Common myeloid progenitor, CD34-positive (primary cell): ENCODE results near the gene PITX2.

Experiments
- CTCF ChIA-PET: fragments of 350-600 bp; sonication (Branson Sonifier 250); formaldehyde crosslinking; loops from one replicate; lab custom pipeline; 2021; ENCODE audit warnings: antibody characterized with exemption; lab: Charles Lee
- POLR2A ChIA-PET: fragments of 350-600 bp; sonication (Branson Sonifier 250); formaldehyde crosslinking; loops from one replicate; lab custom pipeline; 2021; ENCODE audit warnings: antibody characterized with exemption; lab: Charles Lee
- DNase-seq, 3 donors: peaks; one replicate each; pipeline versions ENCODE4 v3.0.0 to v3.0.0-alpha.2; 2013
- H3K27ac ChIP-seq, 2 experiments: 1 replicate in 1 of 2; 2 replicates in 1 of 2; pipeline ENCODE4 v1.7.0; 2013; ENCODE audit warnings: inconsistent platforms in 2 of 2, low read length in 2 of 2, mild to moderate bottlenecking in 2 of 2, low read depth in 1 of 2, moderate library complexity in 1 of 2; ENCODE audit not compliant: severe bottlenecking in 2 of 2, insufficient read depth in 1 of 2, poor library complexity in 1 of 2
- H3K27me3 ChIP-seq, 5 experiments: replicated peaks in 2 of 5; 1 replicate in 3 of 5; 2 replicates in 2 of 5; pipeline versions ENCODE4 v1.6.1 to v1.7.0; 2013; ENCODE audit warnings: low read length in 4 of 5, mild to moderate bottlenecking in 2 of 5, moderate library complexity in 2 of 5, inconsistent platforms in 1 of 5; ENCODE audit not compliant: insufficient read depth in 5 of 5, control insufficient read depth in 4 of 5
- H3K36me3 ChIP-seq, 4 experiments: 1 replicate in 2 of 4; 2 replicates in 2 of 4; pipeline versions ENCODE4 v1.6.1 to v1.7.0; 2013; ENCODE audit warnings: low read length in 3 of 4, control low read depth in 1 of 4, mild to moderate bottlenecking in 1 of 4; ENCODE audit not compliant: control insufficient read depth in 4 of 4, insufficient read depth in 4 of 4
- H3K4me1 ChIP-seq, 4 experiments: 1 replicate in 3 of 4; 2 replicates in 1 of 4; pipeline versions ENCODE4 v1.6.1 to v1.7.1; 2013; ENCODE audit warnings: low read length in 3 of 4, mild to moderate bottlenecking in 3 of 4, control low read depth in 1 of 4, inconsistent platforms in 1 of 4, moderate library complexity in 1 of 4; ENCODE audit not compliant: control insufficient read depth in 4 of 4, insufficient read depth in 4 of 4; ENCODE audit errors: control extremely low read depth in 1 of 4
- H3K4me3 ChIP-seq, 7 experiments: 1 replicate in 4 of 7; 2 replicates in 3 of 7; pipeline versions ENCODE4 v1.5.1 to v1.7.0; 2013; ENCODE audit warnings: mild to moderate bottlenecking in 7 of 7, low read length in 6 of 7, moderate library complexity in 6 of 7, inconsistent platforms in 2 of 7, low read depth in 2 of 7, control low read depth in 1 of 7; ENCODE audit not compliant: insufficient read depth in 4 of 7, control insufficient read depth in 1 of 7; ENCODE audit errors: extremely low read depth in 1 of 7
- H3K9me3 ChIP-seq, 5 experiments: 1 replicate in 4 of 5; 2 replicates in 1 of 5; pipeline versions ENCODE4 v1.6.1 to v1.7.1; 2013; ENCODE audit warnings: low read length in 4 of 5, mild to moderate bottlenecking in 2 of 5, inconsistent platforms in 1 of 5, low read depth in 1 of 5, moderate library complexity in 1 of 5; ENCODE audit not compliant: control insufficient read depth in 4 of 5, insufficient read depth in 2 of 5; ENCODE audit errors: control extremely low read depth in 1 of 5
- WGBS: methylation state at CpG from one replicate; pipeline ENCODE4 v1.1.5; 2013; ENCODE audit not compliant: insufficient coverage; 5-methylcytosine and 5-hydroxymethylcytosine counted together

Gene PITX2

GRCh38 chr4:110641218-110641617 is 18.3 kb upstream of the PITX2 start:
- CTCF ChIA-PET, result interaction anchor here (1.4 to 1.7 kb wide), 2 partner anchors 13 to 26 kb away, joined by 5 read pairs; no protein-coding TSS in a partner anchor
- H3K9me3 ChIP-seq, result no peaks in the 10 kb centered on the region
- no peak overlapping the region for H3K27ac ChIP-seq
- H3K4me1 ChIP-seq, result peaks cover 0 to 6% (median 0%) of the 10 kb centered on the region in 4 experiments
- POLR2A ChIA-PET, result no interaction called here
- peak in 1 of 3 donors; percentile 2 for DNase-seq
- H3K4me3 ChIP-seq, result no peak overlapping the region
- H3K36me3 ChIP-seq, result no peaks in the 10 kb centered on the region
- peaks cover 45 to 100% (median 82%) of the 10 kb centered on the region in 5 experiments for H3K27me3 ChIP-seq
- WGBS, result 11% methylated on average over 17 of the region's 18 CpGs

GRCh38 chr4:110640576-110640975 is 17.7 kb upstream of the PITX2 start:
- peak in 2 of 3 donors; percentile 11 to 15 for DNase-seq
- H3K4me3 ChIP-seq, result no peak overlapping the region
- no peaks in the 10 kb centered on the region for H3K36me3 ChIP-seq
- CTCF ChIA-PET, result interaction anchor here (1.4 to 1.7 kb wide), 2 partner anchors 12 to 25 kb away, joined by 5 read pairs; no protein-coding TSS in a partner anchor
- H3K27ac ChIP-seq, result no peak overlapping the region
- H3K27me3 ChIP-seq, result peaks cover 44 to 99% (median 78%) of the 10 kb centered on the region in 5 experiments
- H3K9me3 ChIP-seq, result no peaks in the 10 kb centered on the region
- POLR2A ChIA-PET, result interaction anchor here (0.6 kb wide), 1 partner anchor 641 kb away, joined by 4 read pairs; no protein-coding TSS in a partner anchor
- H3K4me1 ChIP-seq, result peaks cover 0 to 6% (median 0%) of the 10 kb centered on the region in 4 experiments
- 10% methylated on average over 6 of the region's 9 CpGs for WGBS

DNA sequence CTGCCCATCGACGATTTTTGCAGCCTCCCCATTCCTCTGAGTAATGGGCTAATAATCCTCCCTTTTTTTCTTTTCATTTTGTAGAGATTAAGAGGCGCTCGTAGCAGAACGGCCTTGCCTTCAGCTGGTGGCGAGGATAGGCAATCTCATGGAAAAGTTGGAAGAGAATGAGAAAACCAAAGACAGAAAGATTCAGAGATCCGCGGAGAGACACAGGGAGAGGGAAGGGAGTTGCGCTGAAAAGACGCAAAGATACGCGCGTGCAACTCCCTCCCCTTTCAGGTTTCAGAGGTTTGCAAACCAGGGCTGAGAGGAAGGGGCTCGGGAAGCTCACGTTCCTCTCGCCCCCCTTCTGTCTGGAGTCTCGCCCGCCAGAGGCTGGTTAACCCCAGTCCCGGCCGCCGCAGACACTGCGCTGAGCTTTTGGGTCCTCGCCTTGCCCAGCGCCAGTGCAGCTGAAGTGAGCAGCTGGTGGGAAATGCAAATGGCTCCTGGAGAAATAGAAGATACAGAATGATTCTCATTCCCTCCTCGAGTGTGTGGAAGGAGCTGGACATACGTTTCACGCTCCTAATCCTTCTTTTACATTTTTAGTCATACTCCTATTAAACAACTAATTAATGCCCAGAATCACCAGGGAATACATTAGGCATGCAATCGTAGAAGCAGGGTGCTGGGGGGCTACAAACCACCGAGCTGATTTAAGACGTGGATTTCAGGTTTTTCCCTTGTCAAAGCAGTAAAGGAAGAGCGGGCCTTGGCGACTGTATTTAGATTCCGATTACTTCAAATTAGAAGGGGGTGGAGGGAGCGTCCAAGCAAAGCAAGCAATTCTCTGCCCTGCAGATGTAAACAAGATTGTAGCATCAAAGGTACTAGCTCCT is 16.6 kb upstream of the PITX2 start:
- Histone ChIP-seq H3K36me3 (no peaks in the 10 kb centered on the region), H3K27ac (no peak overlapping the region), H3K27me3 (peaks cover 47 to 99% (median 74%) of the 10 kb centered on the region in 5 experiments), H3K9me3 (no peaks in the 10 kb centered on the region), H3K4me3 (no peak overlapping the region), H3K4me1 (peaks cover 0 to 6% (median 0%) of the 10 kb centered on the region in 4 experiments)
- DNase-seq, result peak in 2 of 3 donors; percentile 9 to 13
- CTCF ChIA-PET, result interaction anchor here (1.0 to 1.7 kb wide), 2 partner anchors 24 to 644 kb away, joined by 4 to 5 read pairs; no protein-coding TSS in a partner anchor
- POLR2A ChIA-PET, result no interaction called here
- 11% methylated on average over 28 of the region's 34 CpGs for WGBS

GRCh38 chr4:110638089-110638746 is 15.3 kb upstream of the PITX2 start:
- Histone ChIP-seq H3K27ac (no peak overlapping the region), H3K27me3 (peaks cover 42 to 99% (median 73%) of the 10 kb centered on the region in 5 experiments), H3K9me3 (no peaks in the 10 kb centered on the region), H3K4me3 (no peak overlapping the region), H3K4me1 (peaks cover 0 to 6% (median 0%) of the 10 kb centered on the region in 4 experiments), H3K36me3 (no peaks in the 10 kb centered on the region)
- WGBS, result 8% methylated on average over 4 of the region's 10 CpGs
- ChIA-PET POLR2A (no interaction called here), CTCF (interaction anchor here (0.6 to 1.0 kb wide), 2 partner anchors 11 to 645 kb away, joined by 3 to 4 read pairs; no protein-coding TSS in a partner anchor)
- peak in 2 of 3 donors; percentile 9 to 10 for DNase-seq

DNA sequence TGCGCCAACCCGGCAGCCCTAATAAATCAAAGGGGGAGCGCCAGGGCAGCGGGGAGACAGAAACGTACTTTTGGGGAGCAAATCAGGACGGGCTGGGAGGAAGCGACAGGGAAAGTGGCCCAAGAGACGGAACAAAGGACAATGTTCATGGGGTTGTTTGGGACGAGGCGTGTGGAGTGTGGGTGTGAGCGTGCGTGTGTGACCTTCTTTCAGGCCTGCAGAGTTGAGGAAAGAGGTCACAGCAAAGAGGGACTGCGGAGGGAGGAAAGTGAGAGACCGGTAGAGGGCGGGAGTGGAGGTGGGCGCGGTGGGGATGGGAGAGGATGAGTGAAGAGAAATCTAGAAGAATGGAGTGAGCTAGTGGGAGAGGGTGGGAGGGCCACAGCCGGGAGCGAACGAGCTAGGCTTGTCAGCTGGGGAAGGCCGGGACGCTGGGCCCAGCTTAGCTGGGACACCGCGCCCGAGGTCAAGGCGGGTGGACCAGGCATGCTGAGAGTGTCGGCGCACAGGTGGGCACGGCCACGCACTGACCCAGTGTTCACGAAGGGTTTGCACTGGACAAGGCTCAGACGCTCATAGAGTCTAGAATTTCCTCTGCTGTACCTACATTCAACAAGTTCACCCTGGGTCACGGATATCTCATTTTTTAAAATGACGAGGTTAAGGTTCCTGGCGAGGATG is 14.7 kb upstream of the PITX2 start:
- Histone ChIP-seq H3K27ac (no peak overlapping the region), H3K4me1 (peaks cover 0 to 6% (median under 1%) of the 10 kb centered on the region in 4 experiments), H3K27me3 (peaks cover 37 to 99% (median 78%) of the 10 kb centered on the region in 5 experiments), H3K4me3 (no peak overlapping the region), H3K9me3 (no peaks in the 10 kb centered on the region), H3K36me3 (no peaks in the 10 kb centered on the region)
- CTCF ChIA-PET, result interaction anchor here (0.6 kb wide), 1 partner anchor 10 kb away, joined by 3 read pairs; no protein-coding TSS in a partner anchor
- POLR2A ChIA-PET, result no interaction called here
- DNase-seq, result peak in 1 of 3 donors; percentile 10
- WGBS, result 8% methylated on average over 33 of the region's 35 CpGs

GRCh38 chr4:110636680-110637407 is 14.0 kb upstream of the PITX2 start:
- H3K4me1 ChIP-seq, result peaks cover 0 to 13% (median 6%) of the 10 kb centered on the region in 4 experiments
- peak in 2 of 3 donors; percentile 8 to 18 for DNase-seq
- H3K4me3 ChIP-seq, result no peak overlapping the region
- ChIA-PET POLR2A (no interaction called here), CTCF (interaction anchor here (1.5 kb wide), 1 partner anchor 13 kb away, joined by 6 read pairs; the partner anchor contains the start of gene PITX2)
- H3K27me3 ChIP-seq, result peaks cover 32 to 99% (median 79%) of the 10 kb centered on the region in 5 experiments
- no peak overlapping the region for H3K27ac ChIP-seq
- 2% methylated on average over 52 of the region's 56 CpGs for WGBS
- H3K36me3 ChIP-seq, result no peaks in the 10 kb centered on the region
- H3K9me3 ChIP-seq, result no peaks in the 10 kb centered on the region
